ENCODE measurements around the gene YDJC.

Gene YDJC

DNA sequence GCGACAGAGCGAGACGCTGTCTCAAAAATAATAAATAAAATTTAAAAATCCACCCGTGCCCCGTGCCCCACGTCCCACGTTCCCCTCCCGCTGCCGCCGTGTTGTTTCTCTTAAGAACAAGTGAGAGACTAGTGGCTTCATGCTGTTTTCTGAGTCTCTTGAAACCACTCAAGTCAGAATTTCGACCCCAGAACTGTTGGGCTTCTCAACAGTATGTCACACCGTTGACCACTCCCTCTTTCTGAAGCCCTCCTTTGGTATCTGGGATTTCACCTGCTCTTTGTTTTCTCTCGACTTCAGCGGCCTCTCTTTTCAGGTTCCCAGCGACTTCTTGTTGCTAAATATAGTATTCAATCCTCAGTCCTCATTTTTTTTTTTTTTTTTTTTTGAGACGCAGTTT lies 37.0 kb upstream of the YDJC start:
- Histone ChIP-seq H2AK5ac (ENCODE audit: low read length) (no peak overlapping the region), H3K4me3 (ENCODE audit: low read depth, low read length) (no peak overlapping the region), H4K8ac (ENCODE audit: low read depth, low read length) (peak overlapping the region; percentile 9), H3K79me2 (ENCODE audit: control insufficient read depth, insufficient read depth, low read length, poor library complexity) (no peaks in the 10 kb centered on the region), H3K23ac (ENCODE audit: low read length) (no peak overlapping the region), H3K4me2 (ENCODE audit: low read length) (peak overlapping the region; percentile 93), H3K27me3 (ENCODE audit: insufficient read depth, low read length) (no peaks in the 10 kb centered on the region), H3K14ac (ENCODE audit: low read length) (no peak overlapping the region), H4K91ac (ENCODE audit: low read depth, low read length) (peak overlapping the region; percentile 55), H2BK5ac (ENCODE audit: low read depth, low read length, poor library complexity) (no peak overlapping the region), H3K4ac (ENCODE audit: low read depth, low read length) (peak overlapping the region; percentile 12), H2BK120ac (ENCODE audit: insufficient read depth, low read length, poor library complexity) (no peak overlapping the region), H3K79me1 (ENCODE audit: low read length) (peaks cover 8% of the 10 kb centered on the region), H3K9me3 (ENCODE audit: insufficient read depth, low read depth, low read length) (no peaks in the 10 kb centered on the region), H3K9ac (ENCODE audit: low read length) (no peak overlapping the region), H3K4me1 (ENCODE audit: control insufficient read depth in 1 of 2, insufficient read depth in 2 of 2, low read length in 2 of 2) (peaks cover 2 to 3% of the 10 kb centered on the region in 2 experiments), H2AFZ (ENCODE audit: insufficient read depth, low read length, poor library complexity) (no peak overlapping the region), H3K27ac (ENCODE audit: low read depth, low read length) (peak overlapping the region; percentile 12), H3K18ac (ENCODE audit: low read length) (no peak overlapping the region), H2BK12ac (ENCODE audit: low read length) (no peak overlapping the region), H3K36me3 (ENCODE audit: control insufficient read depth in 1 of 2, insufficient read depth in 2 of 2, low read length in 2 of 2) (peaks cover 11 to 12% of the 10 kb centered on the region in 2 experiments), H4K12ac (ENCODE audit: low read depth, low read length) (no peak overlapping the region)
- no CpG with 5 or more reads among the region's 16 CpGs for WGBS (ENCODE audit: extremely low coverage, insufficient coverage, insufficient read length)
- DNase-seq, result peak in 1 of 2 donors; percentile 21

DNA sequence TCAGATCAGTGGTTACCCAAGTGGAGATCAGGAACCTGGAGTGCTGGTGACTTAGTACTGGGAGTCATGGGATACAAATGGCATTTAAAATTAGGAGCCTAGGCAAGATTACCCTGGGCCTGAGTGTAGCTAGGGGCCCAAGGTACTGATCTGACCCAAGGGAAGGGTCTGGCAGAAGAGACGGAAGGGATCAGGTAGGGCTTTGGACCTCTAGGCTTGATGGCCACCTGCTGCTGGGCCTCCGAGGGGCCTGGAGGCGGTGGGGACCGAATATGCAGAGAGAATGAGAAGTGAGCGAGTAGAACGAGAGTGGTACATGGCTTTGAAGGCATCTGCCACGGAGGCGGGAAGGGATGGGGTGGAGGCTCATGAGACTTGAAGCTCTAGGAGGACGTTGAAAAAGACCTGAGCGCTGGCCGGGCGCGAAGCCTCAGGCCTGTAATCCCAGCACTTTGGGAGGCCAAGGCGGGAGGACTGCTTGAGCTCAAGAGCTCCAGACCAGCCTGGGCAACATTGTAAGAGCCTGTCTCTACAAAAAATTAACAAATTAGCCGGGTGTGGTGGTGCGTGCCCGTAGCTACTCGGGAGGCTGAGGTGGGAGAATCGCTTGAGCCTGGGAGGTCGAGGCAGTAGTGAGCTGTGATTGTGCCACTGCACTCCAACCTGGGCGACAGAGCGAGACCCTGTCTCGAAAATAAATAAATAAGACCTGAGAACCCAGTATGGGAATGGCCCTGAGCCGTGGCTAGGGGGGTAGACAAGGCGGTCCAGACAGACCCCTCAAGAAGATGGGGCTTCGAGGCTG lies 35.4 kb upstream of the YDJC start:
- peak overlapping the region; percentile 83 for H3K27ac ChIP-seq (ENCODE audit: low read depth, low read length)
- H3K79me2 ChIP-seq (ENCODE audit: control insufficient read depth, insufficient read depth, low read length, poor library complexity), result no peaks in the 10 kb centered on the region
- peak overlapping the region; percentile 50 for H4K91ac ChIP-seq (ENCODE audit: low read depth, low read length)
- H2AK5ac ChIP-seq (ENCODE audit: low read length), result no peak overlapping the region
- H3K79me1 ChIP-seq (ENCODE audit: low read length), result peaks cover 8% of the 10 kb centered on the region
- H3K27me3 ChIP-seq (ENCODE audit: insufficient read depth, low read length), result no peaks in the 10 kb centered on the region
- no peak overlapping the region for H3K9ac ChIP-seq (ENCODE audit: low read length)
- peak overlapping the region; percentile 75 for H2AFZ ChIP-seq (ENCODE audit: insufficient read depth, low read length, poor library complexity)
- H2BK120ac ChIP-seq (ENCODE audit: insufficient read depth, low read length, poor library complexity), result no peak overlapping the region
- no CpG with 5 or more reads among the region's 26 CpGs for WGBS (ENCODE audit: extremely low coverage, insufficient coverage, insufficient read length)
- peaks cover 2 to 3% of the 10 kb centered on the region in 2 experiments for H3K4me1 ChIP-seq (ENCODE audit: control insufficient read depth in 1 of 2, insufficient read depth in 2 of 2, low read length in 2 of 2)
- no peak overlapping the region for H3K23ac ChIP-seq (ENCODE audit: low read length)
- H4K12ac ChIP-seq (ENCODE audit: low read depth, low read length), result no peak overlapping the region
- H2BK12ac ChIP-seq (ENCODE audit: low read length), result no peak overlapping the region
- no peaks in the 10 kb centered on the region for H3K36me3 ChIP-seq (ENCODE audit: control insufficient read depth in 1 of 2, insufficient read depth in 2 of 2, low read length in 2 of 2)
- H3K4me2 ChIP-seq (ENCODE audit: low read length), result peak overlapping the region; percentile 93
- H3K9me3 ChIP-seq (ENCODE audit: insufficient read depth, low read depth, low read length), result no peaks in the 10 kb centered on the region
- H4K8ac ChIP-seq (ENCODE audit: low read depth, low read length), result peak overlapping the region; percentile 98
- H3K14ac ChIP-seq (ENCODE audit: low read length), result no peak overlapping the region
- no peak overlapping the region for H3K18ac ChIP-seq (ENCODE audit: low read length)
- no peak for DNase-seq
- no peak overlapping the region for H3K4me3 ChIP-seq (ENCODE audit: low read depth, low read length)
- H2BK5ac ChIP-seq (ENCODE audit: low read depth, low read length, poor library complexity), result no peak overlapping the region
- no peak overlapping the region for H3K4ac ChIP-seq (ENCODE audit: low read depth, low read length)

DNA sequence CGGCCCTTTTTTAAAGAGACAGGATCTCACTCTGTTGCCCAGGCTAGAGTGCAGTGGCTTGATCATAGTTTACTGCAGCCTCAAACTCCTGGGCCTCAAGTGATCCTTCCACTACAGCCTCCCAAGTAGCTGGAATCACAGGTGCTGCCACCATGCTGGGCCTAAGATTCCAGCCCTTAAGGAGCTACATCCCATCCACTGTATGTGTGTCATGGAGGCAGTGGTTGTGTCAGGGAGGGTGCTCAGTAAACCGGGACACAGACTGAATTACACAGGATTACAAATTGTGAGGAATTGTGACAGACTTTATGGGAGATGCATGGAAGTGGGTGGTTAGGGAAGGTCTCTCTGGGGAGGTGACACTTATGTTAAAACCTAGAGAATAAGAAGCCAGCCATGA lies 33.9 kb upstream of the YDJC start:
- H2BK5ac ChIP-seq (ENCODE audit: low read depth, low read length, poor library complexity), result no peak overlapping the region
- H3K4me2 ChIP-seq (ENCODE audit: low read length), result no peak overlapping the region
- H3K79me2 ChIP-seq (ENCODE audit: control insufficient read depth, insufficient read depth, low read length, poor library complexity), result no peaks in the 10 kb centered on the region
- no peak overlapping the region for H3K27ac ChIP-seq (ENCODE audit: low read depth, low read length)
- no peaks in the 10 kb centered on the region for H3K36me3 ChIP-seq (ENCODE audit: control insufficient read depth in 1 of 2, insufficient read depth in 2 of 2, low read length in 2 of 2)
- no peak overlapping the region for H3K23ac ChIP-seq (ENCODE audit: low read length)
- no peak overlapping the region for H2BK120ac ChIP-seq (ENCODE audit: insufficient read depth, low read length, poor library complexity)
- no peak overlapping the region for H3K4me3 ChIP-seq (ENCODE audit: low read depth, low read length)
- H3K4me1 ChIP-seq (ENCODE audit: control insufficient read depth in 1 of 2, insufficient read depth in 2 of 2, low read length in 2 of 2), result peaks cover 2 to 3% of the 10 kb centered on the region in 2 experiments
- no peak overlapping the region for H3K18ac ChIP-seq (ENCODE audit: low read length)
- no peak overlapping the region for H4K91ac ChIP-seq (ENCODE audit: low read depth, low read length)
- H4K12ac ChIP-seq (ENCODE audit: low read depth, low read length), result no peak overlapping the region
- H3K9ac ChIP-seq (ENCODE audit: low read length), result no peak overlapping the region
- H3K27me3 ChIP-seq (ENCODE audit: insufficient read depth, low read length), result no peaks in the 10 kb centered on the region
- H2AK5ac ChIP-seq (ENCODE audit: low read length), result no peak overlapping the region
- DNase-seq, result no peak
- no peak overlapping the region for H2BK12ac ChIP-seq (ENCODE audit: low read length)
- WGBS (ENCODE audit: extremely low coverage, insufficient coverage, insufficient read length), result no CpG with 5 or more reads among the region's 2 CpGs
- H3K14ac ChIP-seq (ENCODE audit: low read length), result no peak overlapping the region
- H4K8ac ChIP-seq (ENCODE audit: low read depth, low read length), result no peak overlapping the region
- peaks cover 8% of the 10 kb centered on the region for H3K79me1 ChIP-seq (ENCODE audit: low read length)
- no peak overlapping the region for H2AFZ ChIP-seq (ENCODE audit: insufficient read depth, low read length, poor library complexity)
- H3K9me3 ChIP-seq (ENCODE audit: insufficient read depth, low read depth, low read length), result no peaks in the 10 kb centered on the region
- no peak overlapping the region for H3K4ac ChIP-seq (ENCODE audit: low read depth, low read length)

DNA sequence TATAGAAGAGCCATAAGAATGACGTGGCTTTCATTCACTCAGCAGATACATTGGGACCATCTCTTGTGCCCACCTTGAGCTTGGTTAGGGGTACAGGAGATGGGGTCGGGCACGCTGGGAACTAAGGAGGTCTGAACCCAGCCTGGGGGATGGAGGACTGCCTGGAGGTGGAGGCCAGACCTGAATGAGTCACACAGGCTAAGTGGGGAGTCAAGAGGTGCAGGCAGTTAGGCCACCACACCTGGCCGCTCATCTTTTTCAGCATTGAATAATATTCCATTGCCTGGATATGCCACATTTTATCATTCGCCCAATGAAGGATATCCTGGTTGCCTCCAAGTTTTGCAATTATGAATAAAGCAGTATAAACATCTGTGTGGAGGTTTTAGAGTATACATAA lies 32.2 kb upstream of the YDJC start:
- H3K4me1 ChIP-seq (ENCODE audit: control insufficient read depth in 1 of 2, insufficient read depth in 2 of 2, low read length in 2 of 2), result peaks cover 8 to 11% of the 10 kb centered on the region in 2 experiments
- H3K18ac ChIP-seq (ENCODE audit: low read length), result no peak overlapping the region
- no peak overlapping the region for H3K14ac ChIP-seq (ENCODE audit: low read length)
- no peak overlapping the region for H2AK5ac ChIP-seq (ENCODE audit: low read length)
- H3K79me1 ChIP-seq (ENCODE audit: low read length), result peaks cover 17% of the 10 kb centered on the region
- no peak overlapping the region for H4K8ac ChIP-seq (ENCODE audit: low read depth, low read length)
- no peak overlapping the region for H3K4me2 ChIP-seq (ENCODE audit: low read length)
- H2BK120ac ChIP-seq (ENCODE audit: insufficient read depth, low read length, poor library complexity), result no peak overlapping the region
- no peak for DNase-seq
- H4K12ac ChIP-seq (ENCODE audit: low read depth, low read length), result no peak overlapping the region
- no peak overlapping the region for H4K91ac ChIP-seq (ENCODE audit: low read depth, low read length)
- H2AFZ ChIP-seq (ENCODE audit: insufficient read depth, low read length, poor library complexity), result no peak overlapping the region
- no peak overlapping the region for H3K4ac ChIP-seq (ENCODE audit: low read depth, low read length)
- no peak overlapping the region for H2BK5ac ChIP-seq (ENCODE audit: low read depth, low read length, poor library complexity)
- WGBS (ENCODE audit: extremely low coverage, insufficient coverage, insufficient read length), result no CpG with 5 or more reads among the region's 5 CpGs
- H3K36me3 ChIP-seq (ENCODE audit: control insufficient read depth in 1 of 2, insufficient read depth in 2 of 2, low read length in 2 of 2), result no peaks in the 10 kb centered on the region
- no peak overlapping the region for H3K4me3 ChIP-seq (ENCODE audit: low read depth, low read length)
- no peak overlapping the region for H3K27ac ChIP-seq (ENCODE audit: low read depth, low read length)
- no peak overlapping the region for H3K23ac ChIP-seq (ENCODE audit: low read length)
- H3K9me3 ChIP-seq (ENCODE audit: insufficient read depth, low read depth, low read length), result no peaks in the 10 kb centered on the region
- peaks cover 2% of the 10 kb centered on the region for H3K79me2 ChIP-seq (ENCODE audit: control insufficient read depth, insufficient read depth, low read length, poor library complexity)
- H2BK12ac ChIP-seq (ENCODE audit: low read length), result no peak overlapping the region
- no peaks in the 10 kb centered on the region for H3K27me3 ChIP-seq (ENCODE audit: insufficient read depth, low read length)
- H3K9ac ChIP-seq (ENCODE audit: low read length), result no peak overlapping the region
